Small intestine (tissue), 7 donors: ENCODE measurements around the gene CLEC16A. TPM values are rescaled to one million over a fixed set of nuclear protein-coding genes. Genes with fewer than 3 reads are reported as not detected.
"Not testable (repeated sequence)": the region's sequence is repeated elsewhere in the genome, so short reads cannot be mapped to it uniquely, and the experiment has no call there.

Experiments used
- DNase-seq, 2 donors: peaks; one replicate each; pipeline versions ENCODE4 v3.0.0 to v3.0.0-alpha.2; 2013
- FAIRE-seq: peaks from 2 replicates; lab custom pipeline; 2012; peaks lifted over from hg19 to GRCh38; lab: Jason Lieb, UNC
- H3K27ac ChIP-seq, 3 donors: one replicate each; pipeline ENCODE4 v1.5.1; 2013; ENCODE audit warnings: low read length in 2 of 3, mild to moderate bottlenecking in 2 of 3, control low read depth in 1 of 3, inconsistent platforms in 1 of 3, low read depth in 1 of 3, moderate library complexity in 1 of 3
- H3K27me3 ChIP-seq, 3 donors: one replicate each; pipeline ENCODE4 v1.6.1; 2013; ENCODE audit warnings: low read length in 3 of 3, inconsistent platforms in 1 of 3; ENCODE audit not compliant: control insufficient read depth in 3 of 3, insufficient read depth in 3 of 3
- H3K36me3 ChIP-seq, 3 donors: one replicate each; pipeline ENCODE4 v1.6.1; 2013; ENCODE audit warnings: low read length in 3 of 3, inconsistent platforms in 1 of 3, low read depth in 1 of 3, mild to moderate bottlenecking in 1 of 3, moderate library complexity in 1 of 3; ENCODE audit not compliant: control insufficient read depth in 3 of 3, insufficient read depth in 2 of 3
- H3K4me1 ChIP-seq, 3 donors: one replicate each; pipeline ENCODE4 v1.6.1; 2013; ENCODE audit warnings: low read length in 2 of 3, inconsistent platforms in 1 of 3, low read depth in 1 of 3, mild to moderate bottlenecking in 1 of 3, moderate library complexity in 1 of 3; ENCODE audit not compliant: control insufficient read depth in 3 of 3, insufficient read depth in 2 of 3
- H3K4me3 ChIP-seq, 3 donors: one replicate each; pipeline ENCODE4 v1.5.1; 2013; ENCODE audit warnings: low read length in 3 of 3, control low read depth in 1 of 3, inconsistent platforms in 1 of 3, low read depth in 1 of 3, mild to moderate bottlenecking in 1 of 3, moderate library complexity in 1 of 3
- H3K9me3 ChIP-seq, 2 donors: one replicate each; pipeline ENCODE4 v1.6.1; 2013; ENCODE audit warnings: low read depth in 1 of 2, low read length in 1 of 2; ENCODE audit not compliant: control insufficient read depth in 2 of 2, insufficient read depth in 1 of 2
- WGBS, 3 donors: extraction: QIAGEN DNeasy Blood & Tissue Kit; methylation state at CpG; one replicate each; pipeline ENCODE4 v1.1.7; 2013; 5-methylcytosine and 5-hydroxymethylcytosine counted together
- polyA plus RNA-seq, 4 donors: library from polyadenylated mRNA; stranded (reverse) in 3 of 4; unstranded in 1 of 4; fragments of 200-250 nt in 3 of 4; fragments of 120-200 nt in 1 of 4; gene quantifications; one replicate each; pipeline versions ENCODE4 v1.2.1 to v1.2.3, GENCODE V29; 2013
- donor health status: healthy with polysubstance abuse.
- donor health status: control.
- donor health status: control.
- donor health status: Bipolar disorder and iron deficiency.
- donor health status: healthy.

Gene CLEC16A
- polyA plus RNA-seq, 4 donors: 12.2 to 23.5 (median 14.1) TPM

- Histone ChIP-seq H3K4me3 (no peak overlapping the region), H3K9me3 (no peaks in the 10 kb centered on the region), H3K4me1 (no peaks in the 10 kb centered on the region), H3K27ac (no peak overlapping the region), H3K27me3 (no peaks in the 10 kb centered on the region), H3K36me3 (peaks cover 4 to 78% (median 4%) of the 10 kb centered on the region in 3 donors)
- DNase-seq (no peak), FAIRE-seq (no peak)
- WGBS, 3 donors: 96 to 97% (median 96%) methylated on average over 11 of the region's 11 CpGs
Measured at GRCh38 chr16:10927497-10928112, 16.8 kb upstream of the CLEC16A start.

DNA sequence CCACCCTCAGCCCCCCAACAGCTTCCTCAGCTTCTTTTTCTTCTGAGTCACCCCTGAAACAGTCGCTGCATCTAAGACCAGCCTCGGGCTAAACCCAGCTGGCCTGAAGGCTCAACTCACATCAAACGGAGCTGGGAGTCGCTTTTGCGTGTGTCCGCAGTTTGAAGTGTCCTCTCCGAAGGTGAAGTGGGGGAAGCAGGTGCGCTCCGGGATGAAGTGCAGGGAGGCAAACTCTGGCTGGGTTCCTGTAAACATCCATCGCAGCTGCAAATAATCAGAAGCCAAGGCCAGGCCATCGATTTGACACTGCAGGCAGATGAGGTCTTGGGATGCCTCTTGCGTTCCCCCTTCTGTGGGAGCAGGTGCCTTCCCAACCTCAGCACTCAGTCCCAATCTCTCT lies 15.3 kb upstream of the CLEC16A start:
- H3K36me3 ChIP-seq: peaks cover 4 to 85% (median 6%) of the 10 kb centered on the region in 3 donors
- FAIRE-seq, H3K4me3 ChIP-seq, H3K9me3 ChIP-seq, H3K27ac ChIP-seq, H3K4me1 ChIP-seq, DNase-seq, H3K27me3 ChIP-seq: not testable (repeated sequence)
- 71 to 81% (median 79%) methylated on average over 12 of the region's 12 CpGs for WGBS, 3 donors

DNA sequence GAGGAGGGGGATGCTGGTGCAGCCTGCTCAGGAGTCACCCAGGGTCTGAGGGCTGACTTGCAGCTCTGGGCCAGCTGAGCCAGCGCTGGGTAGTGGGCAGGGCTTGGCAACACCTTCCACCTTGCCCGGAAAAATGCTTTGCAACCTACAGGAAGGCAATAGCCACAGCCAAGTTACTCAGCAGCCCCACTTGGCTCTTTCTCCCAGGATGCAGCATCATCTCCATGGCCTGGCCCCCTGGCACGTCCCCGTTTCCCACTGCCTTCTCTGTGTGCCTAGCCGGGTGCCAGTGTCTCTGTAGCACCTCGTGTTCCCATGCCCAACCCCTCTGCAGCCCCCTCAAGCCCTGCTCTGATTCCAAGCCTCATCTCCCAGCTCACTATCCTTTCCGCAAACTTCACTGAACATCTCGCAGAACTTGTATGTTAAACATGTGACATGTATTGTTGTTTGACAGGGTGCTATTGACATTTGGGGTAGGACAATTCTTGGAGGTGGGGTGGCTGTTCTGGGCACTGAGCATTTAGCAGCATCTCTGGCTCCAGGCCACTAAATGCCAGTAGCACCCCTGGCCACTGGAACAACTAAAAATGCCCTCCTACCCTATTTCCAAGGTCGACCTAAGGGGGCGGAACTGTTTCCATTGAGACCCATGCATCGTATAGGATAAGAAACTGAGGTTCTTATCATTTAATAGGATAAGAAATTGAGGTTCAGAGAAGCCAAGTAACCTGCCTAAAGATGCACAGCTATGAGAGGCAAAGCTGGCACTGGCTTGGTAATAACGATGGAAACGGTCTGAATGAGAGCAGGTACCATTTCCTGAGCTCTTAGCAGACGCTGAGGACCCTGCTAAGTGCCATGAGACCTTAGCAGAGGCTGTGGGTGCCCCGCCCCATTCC lies 14.3 kb upstream of the CLEC16A start:
- no peak for DNase-seq
- 75 to 81% (median 80%) methylated on average over 15 of the region's 15 CpGs for WGBS, 3 donors
- Histone ChIP-seq H3K4me1 (no peaks in the 10 kb centered on the region), H3K9me3 (no peaks in the 10 kb centered on the region), H3K4me3 (no peak overlapping the region), H3K27ac (no peak overlapping the region), H3K36me3 (peaks cover 4 to 83% (median 4%) of the 10 kb centered on the region in 3 donors), H3K27me3 (no peaks in the 10 kb centered on the region)
- no peak for FAIRE-seq

- H3K9me3 ChIP-seq: no peaks in the 10 kb centered on the region
- H3K36me3 ChIP-seq: peaks cover 4 to 76% (median 4%) of the 10 kb centered on the region in 3 donors
- WGBS, 3 donors: 67 to 81% (median 78%) methylated on average over 2 of the region's 2 CpGs
- no peak for DNase-seq
- H3K4me1 ChIP-seq: peaks cover 0 to 4% (median 2%) of the 10 kb centered on the region in 3 donors
- no peak overlapping the region for H3K27ac ChIP-seq
- H3K27me3 ChIP-seq: no peaks in the 10 kb centered on the region
- H3K4me3 ChIP-seq: no peak overlapping the region
- FAIRE-seq: no peak
Measured at GRCh38 chr16:10930755-10931093, 13.6 kb upstream of the CLEC16A start.

- FAIRE-seq (no peak), DNase-seq (no peak)
- peaks cover 0 to 6% (median 2%) of the 10 kb centered on the region in 3 donors for H3K4me1 ChIP-seq
- H3K27ac ChIP-seq: no peak overlapping the region
- H3K9me3 ChIP-seq: no peaks in the 10 kb centered on the region
- WGBS, 3 donors: 71 to 77% (median 73%) methylated on average over 7 of the region's 7 CpGs
- H3K4me3 ChIP-seq: no peak overlapping the region
- no peaks in the 10 kb centered on the region for H3K27me3 ChIP-seq
- H3K36me3 ChIP-seq: peaks cover 4 to 72% (median 4%) of the 10 kb centered on the region in 3 donors
Measured at GRCh38 chr16:10931134-10931533, 13.2 kb upstream of the CLEC16A start.

- no peak for FAIRE-seq
Measured at GRCh38 chr16:10931977-10932632, 12.3 kb upstream of the CLEC16A start.

GRCh38 chr16:10932959-10933710 lies 11.2 kb upstream of the CLEC16A start:
- DNase-seq: no peak
- Histone ChIP-seq H3K27me3 (no peaks in the 10 kb centered on the region), H3K36me3 (peaks cover 2 to 68% (median 3%) of the 10 kb centered on the region in 3 donors), H3K4me3 (no peak overlapping the region), H3K4me1 (peaks cover 6 to 15% (median 8%) of the 10 kb centered on the region in 3 donors), H3K9me3 (no peaks in the 10 kb centered on the region), H3K27ac (no peak overlapping the region)
- FAIRE-seq: no peak
- 83 to 88% (median 86%) methylated on average over 11 of the region's 11 CpGs for WGBS, 3 donors

More at GRCh38 chr16:10931977-10932632, 12.3 kb upstream of the CLEC16A start:
- no peak for DNase-seq
- Histone ChIP-seq H3K27ac (no peak overlapping the region), H3K4me3 (no peak overlapping the region), H3K9me3 (no peaks in the 10 kb centered on the region), H3K27me3 (no peaks in the 10 kb centered on the region), H3K36me3 (peaks cover 3 to 71% (median 7%) of the 10 kb centered on the region in 3 donors), H3K4me1 (peaks cover 0 to 8% (median 6%) of the 10 kb centered on the region in 3 donors)
- 90 to 95% (median 95%) methylated on average over 11 of the region's 11 CpGs for WGBS, 3 donors
